Glutamatergic neuron (in vitro differentiated cells): ENCODE measurements around the gene NUMBL. TPM values are rescaled to one million over a fixed set of nuclear protein-coding genes. Genes with fewer than 3 reads are reported as not detected.
"Not testable (repeated sequence)": the region's sequence is repeated elsewhere in the genome, so short reads cannot be mapped to it uniquely, and the experiment has no call there.

ENCODE experiments used
- DNase-seq: peaks from one replicate; pipeline ENCODE4 v3.0.0; 2022
- H3K27ac Mint-ChIP-seq: one replicate; pipeline ENCODE4 v1.8.0; 2020; ENCODE audit warnings: mild to moderate bottlenecking, mixed read lengths, inconsistent platforms; ENCODE audit not compliant: unreplicated experiment
- H3K27me3 Mint-ChIP-seq: one replicate; pipeline ENCODE4 v1.8.0; 2020; ENCODE audit warnings: mild to moderate bottlenecking, moderate library complexity, mixed read lengths, inconsistent platforms; ENCODE audit not compliant: unreplicated experiment
- H3K36me3 Mint-ChIP-seq: one replicate; pipeline ENCODE4 v1.8.0; 2020; ENCODE audit warnings: mild to moderate bottlenecking, mixed read lengths, inconsistent platforms; ENCODE audit not compliant: unreplicated experiment
- H3K4me1 Mint-ChIP-seq: one replicate; pipeline ENCODE4 v1.8.0; 2020; ENCODE audit warnings: mild to moderate bottlenecking, low read depth, mixed read lengths, inconsistent platforms; ENCODE audit not compliant: unreplicated experiment
- H3K4me3 Mint-ChIP-seq: one replicate; pipeline ENCODE4 v1.8.0; 2020; ENCODE audit warnings: mild to moderate bottlenecking, mixed read lengths, inconsistent platforms; ENCODE audit not compliant: unreplicated experiment
- H3K9me3 Mint-ChIP-seq: one replicate; pipeline ENCODE4 v1.8.0; 2020; ENCODE audit warnings: mild to moderate bottlenecking, moderate library complexity, mixed read lengths, inconsistent platforms; ENCODE audit not compliant: unreplicated experiment
- total RNA-seq: library from RNA; stranded (reverse); fragmentation: NEBNext Ultra II Directional; extraction: Animal tissue kit (Norgen Biotek cat#: 25700); gene quantifications from one replicate; pipeline ENCODE4 v1.2.1, GENCODE V29; 2021; ENCODE audit not compliant: unreplicated experiment
- TF ChIP-seq, protein P1 (sequence below): fragments of 200-600 bp; sonication (generic); IDR thresholded peaks from one replicate; pipeline ENCODE4 v1.5.0; 2021; ENCODE audit not compliant: partially characterized antibody, unreplicated experiment

The NUMBL gene
- total RNA-seq, 1 donor from 2014 or later, result 250 TPM

DNA sequence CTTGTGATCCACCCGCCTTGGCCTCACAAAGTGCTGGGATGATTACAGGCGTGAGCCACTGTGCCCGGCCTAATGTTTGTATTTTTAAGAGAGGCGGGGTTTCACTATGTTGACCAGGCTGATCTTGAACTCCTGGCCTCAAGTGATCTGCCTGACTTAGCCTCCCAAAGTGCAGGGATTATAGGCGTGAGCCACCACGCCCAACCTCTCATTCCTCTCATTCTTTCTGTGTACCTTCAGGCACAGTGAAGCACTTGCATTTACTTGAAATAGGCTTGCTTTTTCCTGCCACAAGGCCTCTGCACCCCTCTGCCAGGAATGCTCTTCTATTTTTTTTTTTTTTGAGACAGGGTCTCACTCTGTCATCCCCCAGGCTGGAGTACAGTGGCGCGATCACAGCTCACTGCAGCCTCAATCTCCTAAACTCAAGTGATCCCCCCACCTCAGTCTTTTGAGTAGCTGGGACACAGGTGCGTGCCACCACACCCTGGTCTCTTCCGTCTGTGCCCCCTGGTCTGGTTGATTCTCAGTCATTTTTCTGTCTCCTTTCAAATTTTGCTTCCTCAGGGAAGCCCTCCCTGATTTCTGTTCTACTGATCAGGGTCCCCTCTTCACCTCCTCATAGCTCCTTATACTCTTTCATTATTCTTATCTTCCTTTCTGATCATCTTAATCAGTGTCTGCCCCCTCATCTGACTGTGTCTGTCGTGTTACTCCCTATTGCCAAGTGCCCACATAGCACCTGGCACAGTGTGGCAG, 44.7 kb upstream of the NUMBL start:
- H3K36me3 Mint-ChIP-seq, result peaks cover 4% of the 10 kb centered on the region
- H3K9me3 Mint-ChIP-seq, result peaks cover 13% of the 10 kb centered on the region
- H3K4me1 Mint-ChIP-seq, result peaks cover 14% of the 10 kb centered on the region
- no peak for DNase-seq
- H3K4me3 Mint-ChIP-seq, result no peak overlapping the region
- no peak overlapping the region for H3K27ac Mint-ChIP-seq
- TF ChIP-seq, protein P1, sequence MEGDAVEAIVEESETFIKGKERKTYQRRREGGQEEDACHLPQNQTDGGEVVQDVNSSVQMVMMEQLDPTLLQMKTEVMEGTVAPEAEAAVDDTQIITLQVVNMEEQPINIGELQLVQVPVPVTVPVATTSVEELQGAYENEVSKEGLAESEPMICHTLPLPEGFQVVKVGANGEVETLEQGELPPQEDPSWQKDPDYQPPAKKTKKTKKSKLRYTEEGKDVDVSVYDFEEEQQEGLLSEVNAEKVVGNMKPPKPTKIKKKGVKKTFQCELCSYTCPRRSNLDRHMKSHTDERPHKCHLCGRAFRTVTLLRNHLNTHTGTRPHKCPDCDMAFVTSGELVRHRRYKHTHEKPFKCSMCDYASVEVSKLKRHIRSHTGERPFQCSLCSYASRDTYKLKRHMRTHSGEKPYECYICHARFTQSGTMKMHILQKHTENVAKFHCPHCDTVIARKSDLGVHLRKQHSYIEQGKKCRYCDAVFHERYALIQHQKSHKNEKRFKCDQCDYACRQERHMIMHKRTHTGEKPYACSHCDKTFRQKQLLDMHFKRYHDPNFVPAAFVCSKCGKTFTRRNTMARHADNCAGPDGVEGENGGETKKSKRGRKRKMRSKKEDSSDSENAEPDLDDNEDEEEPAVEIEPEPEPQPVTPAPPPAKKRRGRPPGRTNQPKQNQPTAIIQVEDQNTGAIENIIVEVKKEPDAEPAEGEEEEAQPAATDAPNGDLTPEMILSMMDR, result no peak
- H3K27me3 Mint-ChIP-seq, result peaks cover 7% of the 10 kb centered on the region

DNA sequence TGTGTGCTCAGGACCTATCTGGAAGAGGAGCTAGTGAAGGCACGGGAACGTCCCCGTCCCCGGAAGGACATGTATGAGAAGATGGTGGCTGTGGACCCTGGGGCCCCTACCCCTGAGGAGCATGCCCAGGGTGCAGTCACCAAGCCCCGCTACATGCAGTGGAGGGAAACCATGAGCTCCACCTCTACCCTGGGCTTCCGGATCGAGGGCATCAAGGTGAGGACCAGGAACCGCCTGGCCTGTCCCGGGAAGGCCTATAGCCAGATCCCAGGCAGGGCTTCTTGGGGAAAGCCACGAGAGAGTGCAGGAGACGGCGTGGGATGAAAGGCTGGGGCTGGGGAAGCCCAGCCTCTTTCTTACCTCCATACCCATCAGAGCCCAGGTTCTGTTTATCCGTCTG, 42.7 kb upstream of the NUMBL start:
- TF ChIP-seq, protein P1, result no peak
- DNase-seq, result no peak
- Mint-ChIP-seq H3K27me3 (peaks cover 2% of the 10 kb centered on the region), H3K36me3 (peaks cover 4% of the 10 kb centered on the region), H3K9me3 (peaks cover 1% of the 10 kb centered on the region), H3K4me3 (no peak overlapping the region), H3K4me1 (no peaks in the 10 kb centered on the region), H3K27ac (no peak overlapping the region)

DNA sequence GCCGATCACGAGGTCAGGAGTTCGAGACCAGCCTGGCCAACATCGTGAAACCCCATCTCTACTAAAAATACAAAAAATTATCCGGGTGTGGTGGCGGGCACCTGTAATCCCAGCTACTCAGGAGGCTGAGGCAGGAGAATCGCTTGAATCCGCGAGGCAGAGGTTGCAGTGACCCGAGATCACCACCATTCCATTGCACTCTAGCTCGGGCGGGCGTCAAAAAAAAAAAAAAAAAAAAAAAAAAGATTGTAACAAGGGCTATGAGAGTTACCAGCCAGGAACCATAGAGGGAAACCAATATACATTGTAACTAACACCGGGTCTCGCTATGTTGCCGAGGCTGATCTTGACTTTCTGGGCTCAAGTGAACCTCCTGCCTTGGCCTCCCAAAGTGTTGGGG, 41.9 kb upstream of the NUMBL start:
- H3K9me3 Mint-ChIP-seq, H3K4me3 Mint-ChIP-seq, H3K4me1 Mint-ChIP-seq, H3K27ac Mint-ChIP-seq, H3K27me3 Mint-ChIP-seq, DNase-seq, H3K36me3 Mint-ChIP-seq: not testable (repeated sequence)

DNA sequence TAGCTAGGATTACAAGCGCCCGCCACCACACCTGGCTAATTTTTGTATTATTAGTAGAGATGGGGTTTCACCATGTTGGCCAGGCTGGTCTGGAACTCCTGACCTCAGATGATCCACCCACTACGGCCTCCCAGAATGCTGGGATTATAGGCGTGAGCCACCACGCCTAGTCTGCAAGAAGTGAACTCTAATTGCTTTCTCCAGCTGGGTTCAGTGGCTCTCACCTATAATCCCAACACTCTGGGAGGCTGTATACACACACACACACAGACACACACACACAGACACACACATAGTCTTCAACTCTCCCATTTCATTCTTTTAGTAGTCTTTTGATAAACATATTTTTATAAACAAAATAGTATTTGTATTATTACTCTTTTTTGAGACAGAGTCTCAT, 39.6 kb upstream of the NUMBL start:
- H3K9me3 Mint-ChIP-seq, H3K36me3 Mint-ChIP-seq, H3K4me3 Mint-ChIP-seq, H3K4me1 Mint-ChIP-seq, H3K27ac Mint-ChIP-seq, H3K27me3 Mint-ChIP-seq, DNase-seq: not testable (repeated sequence)

DNA sequence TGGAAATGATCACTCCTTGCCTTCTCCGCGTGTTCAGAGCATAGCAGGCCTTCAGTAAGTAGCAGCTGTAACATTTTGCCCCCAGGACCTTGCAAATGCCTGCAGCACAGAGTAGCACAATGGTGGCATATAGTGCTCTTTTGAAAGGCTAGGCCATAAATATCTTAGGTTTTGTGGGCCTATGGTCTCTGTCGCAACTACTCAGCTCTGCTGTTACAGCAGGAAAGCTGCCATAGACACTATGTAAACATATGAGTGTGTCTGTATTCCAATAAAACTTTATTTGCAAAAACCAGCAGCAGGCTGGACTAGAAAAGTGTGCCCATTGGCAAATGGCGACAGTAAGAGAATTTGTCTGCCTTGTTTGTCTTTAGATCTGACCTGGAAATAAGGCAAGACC, 35.8 kb upstream of the NUMBL start:
- H3K4me3 Mint-ChIP-seq, result no peak overlapping the region
- peaks cover 6% of the 10 kb centered on the region for H3K9me3 Mint-ChIP-seq
- H3K27ac Mint-ChIP-seq, result no peak overlapping the region
- H3K4me1 Mint-ChIP-seq, result peaks cover 2% of the 10 kb centered on the region
- H3K36me3 Mint-ChIP-seq, result peaks cover 3% of the 10 kb centered on the region
- no peak for DNase-seq
- no peaks in the 10 kb centered on the region for H3K27me3 Mint-ChIP-seq
- TF ChIP-seq, protein P1, result no peak

DNA sequence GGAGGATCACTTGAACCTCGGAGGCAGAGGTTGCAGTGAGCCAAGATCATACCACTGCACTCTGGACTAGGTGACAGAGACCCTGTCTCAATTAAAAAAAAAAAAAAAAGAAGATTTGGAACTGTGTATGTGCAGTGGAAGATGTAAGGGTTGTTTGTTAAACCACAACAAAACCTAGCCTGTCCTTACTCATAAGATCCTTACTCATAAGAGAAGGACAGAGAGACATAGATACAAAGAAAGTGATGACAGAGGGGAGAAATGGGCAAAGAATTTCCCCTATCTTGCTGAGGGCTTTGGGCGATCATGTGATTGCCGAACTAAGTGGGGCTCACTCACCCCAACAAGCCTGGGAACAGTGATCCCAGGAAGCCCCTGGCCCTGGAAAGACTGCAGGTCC, 34.4 kb upstream of the NUMBL start:
- Mint-ChIP-seq H3K36me3 (no peaks in the 10 kb centered on the region), H3K27me3 (no peaks in the 10 kb centered on the region), H3K27ac (no peak overlapping the region), H3K4me3 (no peak overlapping the region), H3K4me1 (peaks cover 6% of the 10 kb centered on the region), H3K9me3 (peaks cover 11% of the 10 kb centered on the region)
- TF ChIP-seq, protein P1, result no peak
- no peak for DNase-seq
